SH-SY5Y (cell line): Measurements from ENCODE around the gene NFU1.

Source experiments
- GATA2 ChIP-seq: IDR thresholded peaks from 2 replicates; pipeline ENCODE4 v1.6.1; 2011; ENCODE audit warnings: mild to moderate bottlenecking, low read depth, low read length
- GATA3 ChIP-seq: IDR thresholded peaks from 2 replicates; pipeline ENCODE4 v1.6.1; 2011; ENCODE audit warnings: low read depth, mild to moderate bottlenecking, low read length, moderate library complexity

DNA sequence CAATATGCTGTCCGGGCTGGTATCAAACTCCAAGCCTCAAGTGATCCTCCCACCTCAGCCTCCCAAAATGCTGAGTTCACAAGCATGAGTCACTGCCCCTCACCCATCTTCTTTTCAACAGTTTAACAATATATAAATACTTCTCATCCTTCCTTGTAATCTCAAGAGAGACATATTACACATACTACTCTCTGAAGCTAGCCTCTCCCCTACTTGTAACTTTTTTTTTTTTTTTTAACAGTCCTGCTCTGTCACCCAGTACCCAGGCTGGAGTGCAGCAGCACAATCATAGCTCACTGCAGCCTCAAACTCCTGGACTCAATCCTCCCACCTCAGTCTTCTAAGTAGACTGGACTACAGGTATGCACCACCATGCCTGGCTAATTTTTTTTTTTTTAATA is 55.9 kb downstream of the NFU1 start:
- TF ChIP-seq GATA3 (no peak), GATA2 (no peak)
